ENCODE measurements around the gene UCK1.

The UCK1 gene

GRCh38 chr9:131475111-131475955 lies 55.7 kb downstream of the UCK1 start:
- DNase-seq: no peak

DNA sequence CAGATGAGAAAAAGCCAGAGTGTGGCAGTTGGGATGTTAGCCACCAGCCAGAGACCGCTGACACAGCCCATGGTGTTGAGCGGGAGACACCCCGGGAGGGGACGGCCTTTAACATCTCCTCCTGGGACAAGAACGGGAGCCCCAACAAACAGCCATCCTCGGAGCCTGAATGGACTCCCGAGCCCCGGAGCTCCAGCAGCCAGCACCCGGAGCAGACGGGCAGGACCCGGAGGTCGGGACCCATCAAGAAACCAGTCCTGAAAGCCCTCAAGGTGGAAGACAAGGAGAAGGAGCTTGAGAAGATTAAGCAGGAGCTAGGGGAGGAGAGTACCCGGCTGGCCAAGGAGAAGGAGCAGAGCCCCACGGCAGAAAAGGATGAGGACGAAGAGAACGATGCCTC lies 56.4 kb downstream of the UCK1 start:
- no peak for DNase-seq

- no peak for DNase-seq
These were observed 57.2 kb downstream of the UCK1 start for GRCh38 chr9:131473891-131474290.

Data from NCI-H146 (cell line).